A549 (cell line): Measurements from ENCODE around the gene ASB2. TPM values are rescaled to one million over a fixed set of nuclear protein-coding genes. Genes with fewer than 3 reads are reported as not detected.

Source experiments
- ATAC-seq, 2 experiments: fragments of 200-7000 bp in 1 of 2; fragments of >200 bp in 1 of 2; cut with Nextera tagmentation in 1 of 2; cut with Tn5 transposase in 1 of 2; 3 replicates each; pipeline versions ENCODE4 v1.8.0 to v1.9.1; 2018 to 2020; ENCODE audit warnings: mild to moderate bottlenecking in 1 of 2, moderate library complexity in 1 of 2
- CTCF ChIA-PET: fragments of 300-600 bp; sonication (Branson Sonifier 250); formaldehyde crosslinking; extraction: SDS; loops from one replicate; lab custom pipeline; 2021; ENCODE audit warnings: antibody characterized with exemption, inconsistent platforms; lab: Yijun Ruan, JAX
- POLR2A ChIA-PET: fragments of 350-600 bp; formaldehyde crosslinking; extraction: SDS; loops from one replicate; lab custom pipeline; 2021; ENCODE audit warnings: antibody characterized with exemption, inconsistent platforms; lab: Yijun Ruan, JAX
- DNase-seq, 2 experiments: peaks; one replicate each; pipeline versions ENCODE4 v3.0.0 to v3.0.0-alpha.2; 2011 to 2016; ENCODE audit warnings: low read depth in 1 of 2, low spot score in 1 of 2
- FAIRE-seq: peaks from 2 replicates; lab custom pipeline; 2011; peaks lifted over from hg19 to GRCh38; lab: Jason Lieb, UNC
- H3K27ac ChIP-seq, 2 experiments: fragments of >200 bp; sonication (Bioruptor Twin); formaldehyde crosslinking; 3 replicates each; pipeline ENCODE4 v1.5.1; 2016 to 2017
- H3K4me1 ChIP-seq: fragments of >200 bp; sonication (Bioruptor Twin); formaldehyde crosslinking; 3 replicates; pipeline ENCODE4 v1.6.1; 2016
- H3K4me2 ChIP-seq: fragments of >200 bp; sonication (Bioruptor Twin); formaldehyde crosslinking; 3 replicates; pipeline ENCODE4 v1.6.1; 2016
- H3K4me3 ChIP-seq: fragments of >200 bp; sonication (Bioruptor Twin); formaldehyde crosslinking; 3 replicates; pipeline ENCODE4 v1.5.1; 2016
- H3K9me3 ChIP-seq: fragments of >200 bp; sonication (Bioruptor Twin); formaldehyde crosslinking; 3 replicates; pipeline ENCODE4 v1.6.1; 2016
- BHLHE40 ChIP-seq: IDR thresholded peaks from 2 replicates; pipeline ENCODE4 v1.6.1; 2012; ENCODE audit warnings: low read depth, low read length, inconsistent platforms
- CBX2 ChIP-seq: fragments of 200-600 bp; sonication (generic); IDR thresholded peaks from 2 replicates; pipeline ENCODE4 v1.6.1; 2016; ENCODE audit warnings: low read depth, mild to moderate bottlenecking, borderline replicate concordance
- CEBPB ChIP-seq, 2 experiments: fragments of >200 bp in 1 of 2; sonication (Bioruptor Twin) in 1 of 2; formaldehyde crosslinking in 1 of 2; IDR thresholded peaks; 2 replicates each; pipeline ENCODE4 v1.6.1; 2012 to 2016
- EHF ChIP-seq: fragments of 250-450 bp; sonication (Bioruptor Pico); IDR thresholded peaks from 2 replicates; pipeline ENCODE4 v1.5.0; 2020; ENCODE audit warnings: mild to moderate bottlenecking
- ESRRA ChIP-seq: fragments of 150-350 bp; IDR thresholded peaks from 2 replicates; pipeline ENCODE4 v1.6.1; 2014; ENCODE audit warnings: mild to moderate bottlenecking, low read length, borderline replicate concordance
- FOSB ChIP-seq: fragments of 250-450 bp; sonication (Bioruptor Pico); IDR thresholded peaks from 2 replicates; pipeline ENCODE4 v1.5.0; 2020; ENCODE audit warnings: mild to moderate bottlenecking, moderate library complexity
- FOXS1 ChIP-seq: fragments of 250-450 bp; sonication (Bioruptor Pico); IDR thresholded peaks from 2 replicates; pipeline ENCODE4 v1.5.0; 2020; ENCODE audit warnings: mild to moderate bottlenecking, moderate library complexity
- GATA3 ChIP-seq: IDR thresholded peaks from 2 replicates; pipeline ENCODE4 v1.6.1; 2012; ENCODE audit warnings: borderline replicate concordance
- HDAC2 ChIP-seq: fragments of 200-600 bp; sonication (generic); IDR thresholded peaks from 2 replicates; pipeline ENCODE4 v1.6.1; 2016
- HEYL ChIP-seq: fragments of 250-450 bp; sonication (Bioruptor Pico); IDR thresholded peaks from 2 replicates; pipeline ENCODE4 v1.8.0; 2021; ENCODE audit warnings: mild to moderate bottlenecking, moderate library complexity
- HMGXB4 ChIP-seq: fragments of 250-450 bp; sonication (Bioruptor Pico); IDR thresholded peaks from 2 replicates; pipeline ENCODE4 v1.5.0; 2021; ENCODE audit warnings: mild to moderate bottlenecking, moderate library complexity, borderline replicate concordance
- HOXA7 ChIP-seq: fragments of 250-450 bp; sonication (Bioruptor Pico); IDR thresholded peaks from 2 replicates; pipeline ENCODE4 v1.5.0; 2020; ENCODE audit warnings: mild to moderate bottlenecking, moderate library complexity
- HOXB13 ChIP-seq: fragments of 250-450 bp; sonication (Bioruptor Pico); IDR thresholded peaks from 2 replicates; pipeline ENCODE4 v1.5.0; 2020; ENCODE audit warnings: low read depth, mild to moderate bottlenecking, moderate library complexity
- KDM5A ChIP-seq: fragments of 200-600 bp; sonication (generic); IDR thresholded peaks from 2 replicates; pipeline ENCODE4 v1.6.1; 2016; ENCODE audit warnings: antibody characterized with exemption, mild to moderate bottlenecking
- MAZ ChIP-seq: fragments of 150-350 bp; IDR thresholded peaks from 2 replicates; pipeline ENCODE4 v1.6.1; 2014; ENCODE audit warnings: antibody characterized with exemption, low read depth, low read length, borderline replicate concordance
- MYC ChIP-seq: IDR thresholded peaks from 2 replicates; pipeline ENCODE4 v1.6.1; 2012; ENCODE audit warnings: mild to moderate bottlenecking, inconsistent platforms, low read length, improper control_type of control experiment, borderline replicate concordance
- NR3C1 ChIP-seq: fragments of >200 bp; sonication (Bioruptor Twin); formaldehyde crosslinking; IDR thresholded peaks from 3 replicates; pipeline ENCODE4 v1.6.1; 2017
- POLR2AphosphoS2 ChIP-seq: conservative IDR thresholded peaks from 2 replicates; pipeline ENCODE4 v1.6.1; 2012; ENCODE audit warnings: low read length, improper control_type of control experiment, inconsistent platforms
- RAD21 ChIP-seq, 2 experiments: fragments of >200 bp in 1 of 2; sonication (Bioruptor Twin) in 1 of 2; formaldehyde crosslinking in 1 of 2; IDR thresholded peaks in 1 of 2; conservative IDR thresholded peaks in 1 of 2; 2 replicates in 1 of 2; 3 replicates in 1 of 2; pipeline ENCODE4 v1.6.1; 2012 to 2018; ENCODE audit warnings: inconsistent platforms in 1 of 2
- RNF2 ChIP-seq: fragments of 200-600 bp; sonication (generic); IDR thresholded peaks from 2 replicates; pipeline ENCODE4 v1.6.1; 2016; ENCODE audit warnings: low read depth, mild to moderate bottlenecking, antibody characterized with exemption, moderate library complexity, borderline replicate concordance
- SMC3 ChIP-seq: fragments of >200 bp; sonication (Bioruptor Twin); formaldehyde crosslinking; IDR thresholded peaks from 3 replicates; pipeline ENCODE4 v1.6.1; 2018; ENCODE audit warnings: inconsistent platforms
- SREBF2 ChIP-seq: fragments of 450-650 bp; IDR thresholded peaks from 2 replicates; pipeline ENCODE4 v1.6.1; 2014; ENCODE audit warnings: mild to moderate bottlenecking, moderate library complexity
- TFCP2L1 ChIP-seq: fragments of 250-450 bp; sonication (Bioruptor Pico); IDR thresholded peaks from 2 replicates; pipeline ENCODE4 v1.5.0; 2021; ENCODE audit warnings: mild to moderate bottlenecking
- USF2 ChIP-seq: fragments of 450-650 bp; IDR thresholded peaks from 2 replicates; pipeline ENCODE4 v1.6.1; 2014; ENCODE audit warnings: antibody characterized with exemption
- WGBS: methylation state at CpG from one replicate; pipeline ENCODE4 v1.1.6; 2017; ENCODE audit errors: missing lambda C conversion rate; 5-methylcytosine and 5-hydroxymethylcytosine counted together
- polyA plus RNA-seq, 4 experiments: library from polyadenylated mRNA; depleted of rRNA in 3 of 4; stranded (reverse); fragments of >200 nt; fragmentation: RNase III in 1 of 4; extraction: RNeasy Plus Mini Kit Qiagen cat#74134 plus additional on column Dnase treatment in 1 of 4; gene quantifications; 2 replicates in 3 of 4; 3 replicates in 1 of 4; pipeline ENCODE4 v1.2.3, GENCODE V29; 2011 to 2017
- TF ChIP-seq, protein P1 (sequence below): IDR thresholded peaks from 2 replicates; pipeline ENCODE4 v1.6.1; 2012; ENCODE audit warnings: low read depth, borderline replicate concordance
- TF ChIP-seq, protein P2 (sequence below): fragments of >200 bp; sonication (Bioruptor Twin); formaldehyde crosslinking; IDR thresholded peaks from 3 replicates; pipeline ENCODE4 v1.6.1; 2016
- TF ChIP-seq, protein P3 (sequence below): fragments of 150-350 bp; IDR thresholded peaks from 2 replicates; pipeline ENCODE4 v1.6.1; 2014; ENCODE audit warnings: low read depth, mild to moderate bottlenecking, low read length

ASB2 gene
- polyA plus RNA-seq, 2 of the 4 experiments (the other 2 are of a cell fraction), result 0.03 to 0.10 TPM

GRCh38 chr14:93927800-93928145 lies 48.6 kb downstream of the ASB2 start:
- H3K4me3 ChIP-seq, result no peak overlapping the region
- DNase-seq (no peak), FAIRE-seq (no peak), ATAC-seq (no peak)
- TF ChIP-seq ESRRA (no peak), USF2 (no peak), HEYL (no peak), MAZ (no peak), RAD21 (conservative IDR thresholded peaks at IDR 0.05 in 1 of 2, IDR thresholded peaks at IDR 0.05 in 1 of 2) (no peak), CEBPB (IDR thresholded peaks at IDR 0.05) (no peak), FOXS1 (no peak), SREBF2 (no peak), NR3C1 (no peak), FOSB (CRISPR knock-in tag) (no peak), RNF2 (no peak), TFCP2L1 (CRISPR knock-in tag) (no peak), EHF (CRISPR knock-in tag) (no peak), CBX2 (no peak), MYC (no peak), GATA3 (no peak)
- TF ChIP-seq, protein P1, sequence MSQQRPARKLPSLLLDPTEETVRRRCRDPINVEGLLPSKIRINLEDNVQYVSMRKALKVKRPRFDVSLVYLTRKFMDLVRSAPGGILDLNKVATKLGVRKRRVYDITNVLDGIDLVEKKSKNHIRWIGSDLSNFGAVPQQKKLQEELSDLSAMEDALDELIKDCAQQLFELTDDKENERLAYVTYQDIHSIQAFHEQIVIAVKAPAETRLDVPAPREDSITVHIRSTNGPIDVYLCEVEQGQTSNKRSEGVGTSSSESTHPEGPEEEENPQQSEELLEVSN, result no peak
- no peak overlapping the region for H3K4me2 ChIP-seq
- ChIA-PET POLR2A (no interaction called here), CTCF (interaction anchor here (1.1 to 29.6 kb wide), 3 partner anchors 11 to 40 kb away, joined by 5 to 601 read pairs (median 9); partner anchors contain the start of gene ASB2)
- WGBS, result 20% methylated on average over 2 of the region's 6 CpGs
- no peaks in the 10 kb centered on the region for H3K4me1 ChIP-seq
- H3K9me3 ChIP-seq, result no peaks in the 10 kb centered on the region
- H3K27ac ChIP-seq, result no peak overlapping the region

- FAIRE-seq, result no peak
- CTCF ChIA-PET, result interaction anchor here (0.9 to 1.9 kb wide), 2 partner anchors 13 to 18 kb away, joined by 3 to 9 read pairs; no protein-coding TSS in a partner anchor
- no peak for ATAC-seq
Observed at GRCh38 chr14:93926873-93927799, 49.2 kb downstream of the ASB2 start, which contains the start of gene FAM181A. TSS of gene FAM181A (plus strand) at chr14:93927344. CDS start at chr14:93928286, 942 bp downstream.

More at GRCh38 chr14:93926873-93927799, 49.2 kb downstream of the ASB2 start, which contains the start of gene FAM181A:
- TF ChIP-seq HOXA7 (CRISPR knock-in tag), result no peak
- TF ChIP-seq, protein P2, sequence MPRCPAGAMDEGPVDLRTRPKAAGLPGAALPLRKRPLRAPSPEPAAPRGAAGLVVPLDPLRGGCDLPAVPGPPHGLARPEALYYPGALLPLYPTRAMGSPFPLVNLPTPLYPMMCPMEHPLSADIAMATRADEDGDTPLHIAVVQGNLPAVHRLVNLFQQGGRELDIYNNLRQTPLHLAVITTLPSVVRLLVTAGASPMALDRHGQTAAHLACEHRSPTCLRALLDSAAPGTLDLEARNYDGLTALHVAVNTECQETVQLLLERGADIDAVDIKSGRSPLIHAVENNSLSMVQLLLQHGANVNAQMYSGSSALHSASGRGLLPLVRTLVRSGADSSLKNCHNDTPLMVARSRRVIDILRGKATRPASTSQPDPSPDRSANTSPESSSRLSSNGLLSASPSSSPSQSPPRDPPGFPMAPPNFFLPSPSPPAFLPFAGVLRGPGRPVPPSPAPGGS, result no peak
- no peak for TF ChIP-seq RAD21 (conservative IDR thresholded peaks at IDR 0.05 in 1 of 2, IDR thresholded peaks at IDR 0.05 in 1 of 2)
- no peak for TF ChIP-seq MAZ
- no peak for TF ChIP-seq POLR2AphosphoS2
- TF ChIP-seq ESRRA, result no peak
- TF ChIP-seq NR3C1, result no peak
- TF ChIP-seq SREBF2, result no peak
- TF ChIP-seq HDAC2, result no peak
- TF ChIP-seq HOXB13 (CRISPR knock-in tag), result no peak
- TF ChIP-seq SMC3, result no peak
- no peak for TF ChIP-seq KDM5A
- TF ChIP-seq, protein P3, sequence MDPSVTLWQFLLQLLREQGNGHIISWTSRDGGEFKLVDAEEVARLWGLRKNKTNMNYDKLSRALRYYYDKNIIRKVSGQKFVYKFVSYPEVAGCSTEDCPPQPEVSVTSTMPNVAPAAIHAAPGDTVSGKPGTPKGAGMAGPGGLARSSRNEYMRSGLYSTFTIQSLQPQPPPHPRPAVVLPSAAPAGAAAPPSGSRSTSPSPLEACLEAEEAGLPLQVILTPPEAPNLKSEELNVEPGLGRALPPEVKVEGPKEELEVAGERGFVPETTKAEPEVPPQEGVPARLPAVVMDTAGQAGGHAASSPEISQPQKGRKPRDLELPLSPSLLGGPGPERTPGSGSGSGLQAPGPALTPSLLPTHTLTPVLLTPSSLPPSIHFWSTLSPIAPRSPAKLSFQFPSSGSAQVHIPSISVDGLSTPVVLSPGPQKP, result no peak
- TF ChIP-seq HMGXB4, result no peak
- TF ChIP-seq EHF (CRISPR knock-in tag), result no peak
- no peak for TF ChIP-seq GATA3
- no peak for TF ChIP-seq BHLHE40
- no peak for TF ChIP-seq USF2
- DNase-seq, result no peak
- no peak within 1 kb of the TSS for H3K27ac ChIP-seq
- H3K4me3 ChIP-seq, result no peak within 1 kb of the TSS
- no peak within 1 kb of the TSS for H3K4me2 ChIP-seq
- no peaks in the 10 kb centered on the region for H3K9me3 ChIP-seq
- POLR2A ChIA-PET, result no interaction called here
- no peaks in the 10 kb centered on the region for H3K4me1 ChIP-seq
- 71% methylated on average over 31 of the region's 38 CpGs for WGBS
